Astrocyte (in vitro differentiated cells and primary cell): ENCODE measurements around the gene SCARF1. TPM values are rescaled to one million over a fixed set of nuclear protein-coding genes. Genes with fewer than 3 reads are reported as not detected.

Experiments used
- DNase-seq: peaks from one replicate; pipeline ENCODE4 v3.0.0-alpha.2; 2010; ENCODE audit warnings: low read depth
- FAIRE-seq: peaks from 2 replicates; lab custom pipeline; 2011; peaks lifted over from hg19 to GRCh38; lab: Jason Lieb, UNC
- H2AFZ ChIP-seq: 2 replicates; pipeline ENCODE4 v1.6.0; 2012; ENCODE audit warnings: low read depth, low read length, inconsistent platforms
- H3K27ac ChIP-seq: 2 replicates; pipeline ENCODE4 v1.5.1; 2011; ENCODE audit warnings: low read depth, low read length, inconsistent platforms
- H3K27me3 ChIP-seq: 2 replicates; pipeline ENCODE4 v1.6.0; 2011; ENCODE audit warnings: low read length, inconsistent platforms; ENCODE audit not compliant: insufficient read depth
- H3K36me3 ChIP-seq: 2 replicates; pipeline ENCODE4 v1.5.1; 2011; ENCODE audit warnings: low read length, inconsistent platforms; ENCODE audit not compliant: insufficient read depth
- H3K4me1 ChIP-seq: 2 replicates; pipeline ENCODE4 v1.5.1; 2011; ENCODE audit warnings: low read length, inconsistent platforms; ENCODE audit not compliant: insufficient read depth
- H3K4me2 ChIP-seq: 2 replicates; pipeline ENCODE4 v1.6.0; 2012; ENCODE audit warnings: low read length, inconsistent platforms
- H3K4me3 ChIP-seq: 2 replicates; pipeline ENCODE4 v1.5.1; 2011; ENCODE audit warnings: low read depth, mild to moderate bottlenecking, low read length, inconsistent platforms; ENCODE audit not compliant: insufficient read depth
- H3K79me2 ChIP-seq: 2 replicates; pipeline ENCODE4 v1.6.0; 2012; ENCODE audit warnings: mild to moderate bottlenecking, low read length, inconsistent platforms; ENCODE audit not compliant: insufficient read depth
- H3K9ac ChIP-seq: 2 replicates; pipeline ENCODE4 v1.6.0; 2012; ENCODE audit warnings: mild to moderate bottlenecking, low read length, inconsistent platforms
- H3K9me3 ChIP-seq: 2 replicates; pipeline ENCODE4 v1.5.1; 2012; ENCODE audit warnings: low read depth, mild to moderate bottlenecking, low read length, inconsistent platforms; ENCODE audit not compliant: insufficient read depth
- H4K20me1 ChIP-seq: 2 replicates; pipeline ENCODE4 v1.6.0; 2012; ENCODE audit warnings: low read length, inconsistent platforms; ENCODE audit not compliant: insufficient read depth
- H3K27ac Mint-ChIP-seq: one replicate; pipeline ENCODE4 v1.8.0; 2021; ENCODE audit warnings: mild to moderate bottlenecking, mixed read lengths; ENCODE audit not compliant: unreplicated experiment
- H3K27me3 Mint-ChIP-seq: one replicate; pipeline ENCODE4 v1.8.0; 2021; ENCODE audit warnings: low read depth, mixed read lengths; ENCODE audit not compliant: unreplicated experiment
- H3K36me3 Mint-ChIP-seq: one replicate; pipeline ENCODE4 v1.8.0; 2021; ENCODE audit warnings: low read depth, mixed read lengths; ENCODE audit not compliant: unreplicated experiment
- H3K4me1 Mint-ChIP-seq: one replicate; pipeline ENCODE4 v1.8.0; 2021; ENCODE audit warnings: low read depth, mixed read lengths; ENCODE audit not compliant: unreplicated experiment
- H3K4me3 Mint-ChIP-seq: one replicate; pipeline ENCODE4 v1.8.0; 2021; ENCODE audit warnings: mild to moderate bottlenecking, moderate library complexity, mixed read lengths; ENCODE audit not compliant: unreplicated experiment
- H3K9me3 Mint-ChIP-seq: one replicate; pipeline ENCODE4 v1.8.0; 2021; ENCODE audit warnings: mild to moderate bottlenecking, mixed read lengths; ENCODE audit not compliant: unreplicated experiment
- CTCF ChIP-seq: IDR thresholded peaks from 2 replicates; pipeline ENCODE4 v1.5.1; 2011; ENCODE audit warnings: low read depth, mild to moderate bottlenecking, inconsistent platforms, low read length, moderate library complexity; ENCODE audit not compliant: insufficient read depth
- EZH2 ChIP-seq: IDR thresholded peaks from 2 replicates; pipeline ENCODE4 v1.6.1; 2012; ENCODE audit warnings: mild to moderate bottlenecking, low read length, inconsistent platforms; ENCODE audit not compliant: insufficient read depth
- total RNA-seq: library from RNA; stranded (reverse); gene quantifications from 2 replicates; pipeline ENCODE4 v1.2.1, GENCODE V29; 2021

Gene SCARF1
- total RNA-seq, 1 donor from 2014 or later, result 3.9 TPM

DNA sequence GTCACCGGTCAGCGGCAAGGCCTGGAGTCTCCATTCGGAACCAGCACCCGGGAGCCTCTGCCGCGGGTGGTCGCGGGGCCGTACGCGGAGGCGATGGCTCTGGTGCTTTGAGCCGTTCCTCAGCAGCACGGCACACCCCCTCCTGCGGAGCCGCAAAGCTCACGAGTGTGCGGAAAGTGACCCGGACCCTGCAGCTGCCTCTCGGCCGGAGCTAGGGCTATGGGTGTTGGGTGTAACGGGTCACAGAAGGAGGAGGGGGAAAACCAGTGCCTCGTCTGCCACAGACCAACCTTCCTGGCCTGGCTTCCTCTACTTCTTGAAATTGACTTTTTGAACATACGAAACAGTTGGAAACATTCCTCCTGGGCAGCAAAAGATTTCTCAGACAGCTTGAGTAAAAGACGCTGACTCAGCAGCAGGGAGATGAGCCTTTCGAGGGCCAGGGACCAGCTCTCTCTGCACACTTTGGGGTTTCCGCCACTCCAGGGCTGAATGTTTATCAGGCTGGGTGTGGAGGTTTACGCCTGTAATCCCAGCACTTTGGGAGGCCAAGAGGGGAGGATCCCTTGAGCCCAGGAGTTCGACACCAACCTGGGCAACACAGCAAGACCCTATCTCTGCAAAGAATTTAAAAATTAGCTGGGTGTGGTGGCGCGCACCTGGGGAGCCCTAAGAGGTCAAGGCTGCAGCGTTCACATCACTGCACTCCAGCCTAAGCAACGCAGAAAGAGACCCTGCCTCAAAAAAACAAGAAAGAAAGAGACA is 56.5 kb downstream of the SCARF1 start:
- Histone ChIP-seq H3K4me2 (no peak overlapping the region), H2AFZ (no peak overlapping the region), H3K27ac (no peak overlapping the region), H3K4me3 (no peak overlapping the region), H3K9me3 (no peaks in the 10 kb centered on the region), H3K79me2 (no peaks in the 10 kb centered on the region), H3K27me3 (no peaks in the 10 kb centered on the region), H4K20me1 (peaks cover 4% of the 10 kb centered on the region), H3K36me3 (no peaks in the 10 kb centered on the region), H3K9ac (no peak overlapping the region), H3K4me1 (peaks cover 30% of the 10 kb centered on the region)
- Mint-ChIP-seq H3K36me3 (peaks cover 5% of the 10 kb centered on the region), H3K27ac (peak overlapping the region; percentile 26), H3K4me3 (peak overlapping the region; percentile 27), H3K4me1 (peaks cover 36% of the 10 kb centered on the region), H3K27me3 (peaks cover 5% of the 10 kb centered on the region), H3K9me3 (no peaks in the 10 kb centered on the region)
- FAIRE-seq (no peak), DNase-seq (no peak)
- TF ChIP-seq EZH2 (no peak), CTCF (no peak)

DNA sequence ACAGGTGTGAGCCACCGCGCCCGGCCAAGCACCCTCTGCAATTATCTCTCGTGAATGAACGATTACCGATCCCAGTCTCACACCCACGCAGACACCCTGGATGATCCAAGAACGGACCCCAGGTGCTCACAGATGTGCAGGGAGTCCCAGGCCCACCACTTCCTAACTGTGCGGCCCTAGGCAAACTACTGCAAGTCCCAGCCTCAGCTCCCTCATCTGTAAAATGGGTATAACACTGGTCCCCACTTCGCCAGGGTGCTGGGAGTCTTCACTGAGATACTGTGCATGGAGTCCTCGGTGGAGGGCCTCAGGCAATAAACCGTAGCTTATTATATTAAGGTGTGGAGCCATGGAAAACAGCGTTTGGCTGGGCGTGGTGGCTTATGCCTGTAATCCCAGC is 61.4 kb downstream of the SCARF1 start:
- Histone ChIP-seq H3K9ac (no peak overlapping the region), H3K27ac (no peak overlapping the region), H3K79me2 (no peaks in the 10 kb centered on the region), H3K4me3 (no peak overlapping the region), H3K4me2 (no peak overlapping the region), H2AFZ (no peak overlapping the region), H3K27me3 (no peaks in the 10 kb centered on the region), H3K4me1 (peaks cover 18% of the 10 kb centered on the region), H4K20me1 (no peaks in the 10 kb centered on the region), H3K36me3 (no peaks in the 10 kb centered on the region), H3K9me3 (no peaks in the 10 kb centered on the region)
- H3K27ac Mint-ChIP-seq, result no peak overlapping the region
- H3K4me3 Mint-ChIP-seq, result no peak overlapping the region
- DNase-seq, result no peak
- FAIRE-seq, result no peak
- H3K4me1 Mint-ChIP-seq, result peaks cover 17% of the 10 kb centered on the region
- no peak for TF ChIP-seq CTCF
- TF ChIP-seq EZH2, result no peak
- H3K36me3 Mint-ChIP-seq, result peaks cover 12% of the 10 kb centered on the region
- no peaks in the 10 kb centered on the region for H3K27me3 Mint-ChIP-seq
- no peaks in the 10 kb centered on the region for H3K9me3 Mint-ChIP-seq

Other genes starting within 250 kb of the SCARF1 start
- 756 and 771 TPM in 2 replicates for gene YWHAE, start 245.5 kb downstream of the SCARF1 start, total RNA-seq
- 81.1 and 83.5 TPM in 2 replicates for gene CRK, start 189.5 kb downstream of the SCARF1 start, total RNA-seq
- 132 and 134 TPM in 2 replicates for gene MYO1C, start 153.0 kb downstream of the SCARF1 start, total RNA-seq
- gene INPP5K, start 129.1 kb downstream of the SCARF1 start, total RNA-seq, result 26.4 and 26.7 TPM in 2 replicates
- 69.1 and 79.3 TPM in 2 replicates for gene PITPNA, start 82.9 kb downstream of the SCARF1 start, total RNA-seq
- gene SLC43A2, start 16.9 kb downstream of the SCARF1 start, total RNA-seq, result 17.9 and 18.0 TPM in 2 replicates
- 7.5 and 7.8 TPM in 2 replicates for gene RILP, start 4.1 kb upstream of the SCARF1 start, total RNA-seq
- gene PRPF8, start 39.1 kb upstream of the SCARF1 start, total RNA-seq, result 202 TPM in 2 replicates
- gene TLCD2, start 64.6 kb upstream of the SCARF1 start, total RNA-seq, result 5.9 and 6.0 TPM in 2 replicates
- 12.3 and 13.9 TPM in 2 replicates for gene WDR81, start 79.0 kb upstream of the SCARF1 start, total RNA-seq
- gene SERPINF2, start 97.1 kb upstream of the SCARF1 start, total RNA-seq, result 0.11 and 0.29 TPM in 2 replicates
- 26.6 and 43.8 TPM in 2 replicates for gene SERPINF1, start 116.3 kb upstream of the SCARF1 start, total RNA-seq
- gene SMYD4, start 184.2 kb upstream of the SCARF1 start, total RNA-seq, result 8.6 and 10.7 TPM in 2 replicates
- 62.6 and 68.8 TPM in 2 replicates for gene RPA1, start 184.3 kb upstream of the SCARF1 start, total RNA-seq